Activated CD4-positive, alpha-beta T cell treated with anti-CD3 and anti-CD28 coated beads, Interleukin-2, amount 50 U/mL, for 4 hours (primary cell): ENCODE results near the gene ATP10A.

Experiments
- DNase-seq, 2 experiments: peaks; one replicate each; pipeline ENCODE4 v3.0.0-alpha.2; 2020

The ATP10A gene

GRCh38 chr15:25811481-25811906 lies 51.6 kb downstream of the ATP10A start:
- no peak for DNase-seq

DNA sequence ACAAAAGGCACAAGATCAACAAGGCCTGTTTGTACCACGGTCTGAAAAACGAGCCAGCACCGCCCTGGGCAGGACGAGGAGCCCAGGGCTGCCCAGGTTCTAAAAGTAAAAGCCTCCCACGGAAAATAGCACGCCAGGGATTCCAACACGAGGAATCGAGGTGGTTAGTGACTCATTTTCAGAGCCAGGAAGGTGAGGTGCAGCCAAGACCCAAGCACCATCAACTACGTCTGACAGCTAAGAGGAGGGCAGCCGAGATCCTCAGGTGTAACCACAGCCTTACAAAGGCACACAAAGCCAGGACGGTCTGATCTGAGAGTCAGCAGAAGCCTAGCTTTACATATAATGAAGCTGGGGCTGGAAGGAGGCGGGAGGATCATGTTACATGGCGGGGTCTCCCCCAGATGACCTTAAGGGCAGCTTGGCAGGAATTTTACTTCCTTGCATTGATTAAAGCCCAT lies 52.5 kb downstream of the ATP10A start:
- DNase-seq: peak; percentile 15 to 16

DNA sequence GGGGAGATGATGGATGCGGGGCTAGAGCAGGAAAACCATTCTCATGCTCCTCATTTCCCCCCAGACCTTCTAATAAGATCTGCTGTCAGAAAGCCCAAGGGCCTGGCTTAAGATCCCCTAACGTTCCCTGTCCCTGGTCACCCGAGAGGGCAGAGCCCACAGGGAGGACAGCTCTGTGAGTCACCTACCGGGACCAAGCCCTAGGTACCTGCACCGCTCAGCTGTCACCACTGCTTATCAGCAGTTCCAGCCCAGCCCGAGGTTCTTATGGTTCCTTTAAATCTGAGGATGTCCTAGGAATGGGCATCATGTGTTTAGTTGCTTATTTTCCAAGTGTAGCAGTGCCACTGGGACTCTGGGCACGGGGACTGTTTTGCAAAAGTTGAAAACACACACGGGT lies 53.0 kb downstream of the ATP10A start:
- DNase-seq: no peak

DNA sequence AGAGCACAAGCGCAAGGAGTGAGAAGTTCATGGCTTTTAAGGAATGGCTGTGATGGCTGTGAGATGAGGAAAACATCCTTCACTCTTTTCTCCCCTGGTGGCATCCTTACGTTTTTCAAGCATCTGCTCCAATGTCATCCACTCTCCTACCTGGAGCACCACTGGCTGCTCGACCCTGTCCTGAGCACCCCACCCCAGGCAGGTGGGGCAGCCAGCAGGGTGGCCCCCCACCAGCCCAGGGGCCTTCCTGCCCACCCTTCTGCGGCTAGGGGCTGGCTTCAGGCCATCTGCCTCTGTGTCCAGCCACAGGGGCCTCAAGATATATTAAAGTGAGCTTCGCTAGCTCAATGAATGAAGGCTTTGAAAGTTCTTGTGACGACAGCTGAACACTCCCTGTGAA lies 56.1 kb downstream of the ATP10A start:
- DNase-seq: no peak

DNA sequence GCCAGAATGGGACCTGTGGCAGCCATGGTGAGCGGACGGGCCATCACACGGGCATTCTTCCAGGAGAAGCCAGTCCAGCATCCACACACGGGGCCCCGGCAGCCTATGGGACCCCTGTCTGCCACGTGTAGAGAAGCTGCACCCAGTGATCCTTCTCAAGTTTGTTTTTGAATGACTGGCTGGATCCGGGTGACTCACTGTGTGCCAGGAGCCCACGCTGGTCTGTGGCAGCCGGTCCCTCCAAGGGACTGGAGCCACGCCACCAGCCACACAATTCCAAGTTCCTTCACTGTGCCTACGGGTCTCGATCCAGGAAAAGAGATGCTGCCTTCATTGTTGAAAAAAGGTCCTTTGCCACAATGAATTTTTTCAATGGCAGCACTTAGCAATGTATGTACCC lies 58.1 kb downstream of the ATP10A start:
- no peak for DNase-seq

DNA sequence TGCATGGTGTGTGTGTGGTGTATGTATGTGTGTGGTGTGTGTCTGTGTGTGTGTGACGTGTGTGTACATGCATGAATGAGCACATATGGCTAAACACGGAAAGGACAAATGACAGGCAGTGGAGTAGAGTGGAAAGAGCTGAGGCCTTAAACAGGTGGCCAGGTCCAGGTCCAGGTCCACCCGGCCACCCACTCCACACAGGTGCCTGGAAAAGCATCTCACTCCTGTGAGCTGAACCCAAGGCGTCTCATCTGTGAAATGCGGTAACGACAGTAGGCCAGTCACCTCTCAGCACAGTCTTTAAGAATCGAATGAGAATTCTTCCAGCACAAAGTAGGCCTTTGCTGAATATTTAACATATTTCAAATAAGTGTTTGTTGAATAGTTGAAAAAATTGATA lies 58.7 kb downstream of the ATP10A start:
- DNase-seq: no peak

GRCh38 chr15:25803541-25803940 lies 59.6 kb downstream of the ATP10A start:
- no peak for DNase-seq

DNA sequence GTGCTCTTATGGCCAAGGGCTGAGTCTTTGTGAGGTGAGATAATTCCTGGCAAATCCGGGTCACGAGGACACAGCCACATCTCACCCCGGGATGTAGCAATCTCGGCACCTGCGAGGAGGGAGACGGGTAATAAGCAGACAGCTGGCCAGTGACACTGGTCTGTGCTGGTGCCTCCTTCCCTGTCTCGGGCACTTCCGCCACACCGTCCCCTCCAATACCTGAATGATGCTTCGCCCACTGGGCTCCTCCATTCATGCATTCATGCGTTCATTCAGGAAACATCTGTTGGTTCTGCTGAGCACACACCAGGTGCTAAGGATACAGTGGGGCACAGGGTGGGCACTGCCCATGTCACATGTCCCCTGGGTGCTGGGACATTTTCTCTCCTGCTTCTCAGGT lies 60.1 kb downstream of the ATP10A start:
- no peak for DNase-seq

GRCh38 chr15:25802285-25802830 lies 60.8 kb downstream of the ATP10A start:
- DNase-seq: no peak

- no peak for DNase-seq
Measured at GRCh38 chr15:25801586-25802284, 61.4 kb downstream of the ATP10A start.

GRCh38 chr15:25800761-25801515 lies 62.2 kb downstream of the ATP10A start:
- no peak for DNase-seq

DNA sequence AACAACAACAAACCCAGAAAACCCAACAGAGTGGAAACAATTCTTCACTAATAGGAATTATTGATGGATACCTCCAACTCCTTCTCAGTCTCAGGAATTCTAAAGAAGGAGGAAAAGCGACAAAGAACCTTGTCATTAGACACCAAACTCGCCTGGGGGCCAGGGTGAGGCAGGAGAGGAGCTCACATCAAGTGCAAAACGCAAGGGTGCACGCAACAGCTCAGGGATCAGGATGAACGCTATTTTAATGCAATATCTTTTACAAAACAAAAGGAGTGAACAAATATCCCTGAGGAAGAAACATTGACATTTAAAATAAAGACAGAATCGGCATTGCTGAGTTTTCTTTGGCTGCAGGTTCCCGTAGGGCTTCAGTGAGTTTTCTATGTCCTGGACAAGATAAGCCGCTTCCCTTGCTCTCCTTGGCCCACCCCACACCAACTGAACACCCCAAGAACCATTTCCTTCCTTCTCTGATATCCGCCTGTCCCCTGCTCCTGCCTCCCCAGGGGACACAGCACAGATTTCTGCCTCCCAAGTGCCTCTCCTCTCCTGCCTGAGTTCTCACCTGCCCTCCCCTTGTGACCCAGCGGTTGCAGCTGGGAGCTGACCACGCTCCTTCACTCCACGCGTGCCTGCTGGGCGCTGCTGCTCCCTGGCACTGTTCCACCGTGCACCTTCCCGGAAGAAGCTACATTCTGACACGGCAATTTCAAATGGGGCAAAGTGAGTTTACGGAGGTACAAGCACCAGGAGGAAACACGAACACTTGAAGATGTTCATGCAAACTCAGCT lies 63.0 kb downstream of the ATP10A start:
- no peak for DNase-seq

GRCh38 chr15:25797936-25798901 lies 64.9 kb downstream of the ATP10A start:
- no peak for DNase-seq

DNA sequence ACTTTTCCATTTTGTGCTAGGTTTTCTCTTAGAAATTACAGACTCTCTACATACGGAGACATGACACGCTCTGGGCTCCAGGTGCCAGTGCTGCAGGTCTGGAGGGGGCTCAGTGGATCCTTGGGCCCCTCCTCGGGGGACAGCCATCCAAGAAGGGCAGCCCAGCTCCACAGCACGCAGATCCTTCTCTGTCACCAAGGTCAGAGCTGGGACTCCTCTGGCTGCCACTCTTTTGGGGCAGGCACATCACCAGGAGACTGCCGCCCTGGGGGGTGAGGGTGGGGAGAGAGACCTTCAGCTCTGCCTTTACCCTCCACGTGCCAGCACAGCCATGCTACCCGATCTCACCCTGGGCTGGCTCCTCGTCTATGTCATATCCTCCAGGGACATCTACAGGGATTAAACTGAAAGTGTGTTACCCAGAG lies 65.6 kb downstream of the ATP10A start:
- DNase-seq: no peak

GRCh38 chr15:25797035-25797434 lies 66.1 kb downstream of the ATP10A start:
- no peak for DNase-seq

DNA sequence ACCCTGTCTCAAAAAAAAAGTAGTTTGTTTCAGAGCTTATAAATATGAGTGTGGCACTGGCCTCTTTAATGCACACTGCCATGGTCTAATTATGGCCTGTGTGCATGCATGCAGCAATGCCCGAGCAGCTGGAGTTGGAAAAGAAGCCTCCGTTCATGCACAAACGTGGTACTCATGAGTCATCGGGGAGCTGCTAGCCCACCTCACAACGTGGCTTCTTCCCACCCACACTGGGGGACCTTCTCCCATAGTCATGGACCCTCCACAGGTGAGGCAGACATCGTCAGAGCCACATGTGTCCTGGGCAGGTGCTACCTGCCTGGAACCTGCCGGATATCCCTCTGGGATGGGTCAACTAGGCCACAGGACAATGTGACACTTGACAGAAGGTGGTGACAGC lies 66.7 kb downstream of the ATP10A start:
- DNase-seq: no peak

- DNase-seq: no peak
Measured at GRCh38 chr15:25795712-25796111, 67.4 kb downstream of the ATP10A start.

- no peak for DNase-seq
Measured at GRCh38 chr15:25795061-25795460, 68.1 kb downstream of the ATP10A start.

DNA sequence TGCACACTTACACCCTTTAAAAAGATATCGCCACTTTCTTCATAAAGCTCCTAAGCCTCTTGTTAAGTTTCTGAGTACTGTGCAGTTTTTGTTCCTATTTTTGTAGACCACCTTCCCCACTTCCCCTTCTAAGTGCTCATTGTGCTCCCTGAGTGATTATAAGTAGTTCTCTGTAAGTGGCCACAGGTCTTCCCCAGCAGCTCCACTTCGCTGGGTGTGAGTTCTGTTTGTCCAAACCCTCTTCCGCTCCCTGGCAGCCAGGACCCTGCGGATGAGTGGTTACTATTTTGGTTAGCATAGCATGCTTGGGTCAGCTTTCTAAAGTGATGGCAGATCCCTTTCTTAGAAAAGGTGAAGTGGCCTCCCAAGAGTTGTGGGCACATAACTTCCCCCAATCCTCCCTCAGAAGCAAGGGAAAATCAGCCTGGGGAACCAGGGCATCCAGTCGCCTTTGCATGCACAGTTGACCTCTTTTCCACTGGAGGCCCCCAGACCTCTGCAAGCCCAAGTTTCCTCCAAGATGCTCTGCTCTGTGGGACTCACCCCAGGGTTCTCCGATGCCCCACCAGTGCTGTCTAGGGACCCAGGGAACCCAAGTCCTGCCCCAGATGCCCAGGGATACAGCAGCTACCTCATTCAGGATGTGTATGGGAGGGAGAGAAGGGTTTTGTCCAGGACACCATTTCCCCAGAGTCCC lies 69.6 kb downstream of the ATP10A start:
- no peak for DNase-seq

DNA sequence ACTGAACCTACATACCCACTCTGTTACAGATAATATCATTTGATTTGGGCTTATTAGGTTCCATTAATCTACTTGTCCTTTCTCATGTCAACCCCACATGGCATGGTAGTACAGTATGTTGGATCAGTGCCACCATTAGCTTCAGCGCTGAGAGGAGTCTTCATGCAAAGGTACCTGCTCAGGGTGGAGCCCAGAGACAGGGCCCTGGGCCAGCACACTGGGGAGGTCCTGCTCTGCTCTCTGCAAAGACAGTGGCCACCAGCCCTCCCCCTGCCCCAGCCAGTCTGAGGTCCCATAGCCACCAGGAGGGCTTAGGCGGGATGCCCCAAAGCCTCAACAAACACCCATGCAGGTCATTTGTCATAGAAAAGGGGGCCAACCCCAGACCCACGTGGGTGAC lies 71.0 kb downstream of the ATP10A start:
- no peak for DNase-seq

GRCh38 chr15:25790000-25790660 lies 73.0 kb downstream of the ATP10A start:
- peak; percentile 23 to 42 for DNase-seq
